Measurements from ENCODE around the gene KRT36. TPM values are rescaled to one million over a fixed set of nuclear protein-coding genes. Genes with fewer than 3 reads are reported as not detected.

The KRT36 gene
- total RNA-seq, 1 experiment from 2014 or later, result not detected

GRCh38 chr17:41437769-41438168 lies 51.9 kb downstream of the KRT36 start:
- CTCF ChIA-PET, result no interaction called here
- Mint-ChIP-seq H3K36me3 (ENCODE audit: insufficient read depth, unreplicated experiment) (no peaks in the 10 kb centered on the region), H3K4me1 (ENCODE audit: low read depth, unreplicated experiment) (no peaks in the 10 kb centered on the region), H3K4me3 (ENCODE audit: unreplicated experiment) (no peak overlapping the region), H3K9me3 (ENCODE audit: unreplicated experiment) (no peaks in the 10 kb centered on the region), H3K27me3 (ENCODE audit: insufficient read depth, unreplicated experiment) (peaks cover 3% of the 10 kb centered on the region), H3K27ac (ENCODE audit: unreplicated experiment) (no peak overlapping the region)
- no TSS peak for BruUV-seq (replicated peaks)
- no peak for DNase-seq
- no peaks in the 10 kb centered on the region for H3K9me3 ChIP-seq
- POLR2A ChIA-PET, result no interaction called here
- no peak overlapping the region for H3K4me3 ChIP-seq (ENCODE audit: low read depth, low read length)
- TF ChIP-seq CTCF (IDR thresholded peaks at IDR 0.05; ENCODE audit: insufficient read depth in 1 of 2, low read depth in 1 of 2, low read length in 1 of 2, severe bottlenecking in 1 of 2, unreplicated experiment in 1 of 2), result no peak
- H3K36me3 ChIP-seq (ENCODE audit: control insufficient read depth, insufficient read depth, low read length), result no peaks in the 10 kb centered on the region
- H3K27me3 ChIP-seq (replicated peaks; ENCODE audit: control insufficient read depth, insufficient read depth, low read length), result no peaks in the 10 kb centered on the region
- intact Hi-C loops (cut with micrococcal nuclease; ENCODE audit: unreplicated experiment), result no loop called here
- H3K4me1 ChIP-seq, result no peaks in the 10 kb centered on the region

DNA sequence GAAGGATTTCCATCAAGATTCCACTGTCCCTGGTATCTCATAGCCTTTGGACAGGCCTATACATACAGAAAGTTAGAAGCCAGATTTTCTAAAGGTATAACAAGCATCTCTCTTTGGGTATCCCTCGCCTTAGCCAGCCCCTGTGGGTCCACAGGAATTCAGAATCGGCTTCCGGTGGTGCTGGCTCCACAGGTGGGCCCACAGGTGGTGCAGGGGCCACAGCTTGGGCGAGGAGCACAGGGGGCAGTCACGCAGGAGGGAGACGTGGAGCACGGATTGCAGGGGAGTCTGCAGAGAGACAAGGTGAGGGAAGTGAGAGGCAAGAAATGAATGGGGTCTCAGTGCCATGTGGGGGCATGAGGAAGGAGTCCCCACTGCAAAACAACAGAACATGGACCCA lies 52.5 kb downstream of the KRT36 start:
- no peaks in the 10 kb centered on the region for H3K9me3 Mint-ChIP-seq (ENCODE audit: unreplicated experiment)
- no peaks in the 10 kb centered on the region for H3K4me1 ChIP-seq
- no peak for DNase-seq
- ChIA-PET POLR2A (no interaction called here), CTCF (no interaction called here)
- no peak for TF ChIP-seq CTCF (IDR thresholded peaks at IDR 0.05; ENCODE audit: insufficient read depth in 1 of 2, low read depth in 1 of 2, low read length in 1 of 2, severe bottlenecking in 1 of 2, unreplicated experiment in 1 of 2)
- no peak overlapping the region for H3K4me3 Mint-ChIP-seq (ENCODE audit: unreplicated experiment)
- no peak overlapping the region for H3K4me3 ChIP-seq (ENCODE audit: low read depth, low read length)
- H3K4me1 Mint-ChIP-seq (ENCODE audit: low read depth, unreplicated experiment), result no peaks in the 10 kb centered on the region
- no peaks in the 10 kb centered on the region for H3K36me3 Mint-ChIP-seq (ENCODE audit: insufficient read depth, unreplicated experiment)
- H3K27me3 ChIP-seq (replicated peaks; ENCODE audit: control insufficient read depth, insufficient read depth, low read length), result no peaks in the 10 kb centered on the region
- no peak overlapping the region for H3K27ac Mint-ChIP-seq (ENCODE audit: unreplicated experiment)
- no peaks in the 10 kb centered on the region for H3K36me3 ChIP-seq (ENCODE audit: control insufficient read depth, insufficient read depth, low read length)
- H3K9me3 ChIP-seq, result no peaks in the 10 kb centered on the region
- intact Hi-C loops (cut with micrococcal nuclease; ENCODE audit: unreplicated experiment), result no loop called here
- H3K27me3 Mint-ChIP-seq (ENCODE audit: insufficient read depth, unreplicated experiment), result peaks cover 3% of the 10 kb centered on the region
- BruUV-seq (replicated peaks), result no TSS peak

Small RNA genes lying within 50 kb of the gene (microRNA-seq; reads per million reads assigned to microRNA genes)
- gene MIR6510, result 0.56 reads per million

Other genes starting within 250 kb of the KRT36 start
- not detected in 2 replicates for gene KRTAP9-4, start 240.2 kb downstream of the KRT36 start, total RNA-seq (2022)
- gene KRTAP9-9, start 234.5 kb downstream of the KRT36 start, total RNA-seq (2022), result not detected in 2 replicates
- gene KRTAP9-6, start 224.5 kb downstream of the KRT36 start, total RNA-seq (2022), result not detected in 2 replicates
- not detected in 2 replicates for gene KRTAP9-7, start 214.2 kb downstream of the KRT36 start, total RNA-seq (2022)
- not detected in 2 replicates for gene KRTAP29-1, start 187.1 kb downstream of the KRT36 start, total RNA-seq (2022)
- gene KRTAP16-1, start 180.6 kb downstream of the KRT36 start, total RNA-seq (2022), result not detected in 2 replicates
- not detected in 2 replicates for gene KRTAP17-1, start 174.2 kb downstream of the KRT36 start, total RNA-seq (2022)
- not detected in 2 replicates for gene KRT33A, start 139.1 kb downstream of the KRT36 start, total RNA-seq (2022)
- not detected in 2 replicates for gene KRT33B, start 120.1 kb downstream of the KRT36 start, total RNA-seq (2022)
- not detected in 2 replicates for gene KRT34, start 107.6 kb downstream of the KRT36 start, total RNA-seq (2022)
- not detected in 2 replicates for gene KRT31, start 92.3 kb downstream of the KRT36 start, total RNA-seq (2022)
- not detected in 2 replicates for gene KRT37, start 65.3 kb downstream of the KRT36 start, total RNA-seq (2022)
- gene KRT38, start 48.9 kb downstream of the KRT36 start, total RNA-seq (2022), result not detected in 2 replicates
- not detected in 2 replicates for gene KRT32, start 22.5 kb downstream of the KRT36 start, total RNA-seq (2022)
- gene KRT35, start 8.8 kb downstream of the KRT36 start, total RNA-seq (2022), result not detected in 2 replicates
- gene KRT13, start 15.7 kb upstream of the KRT36 start, total RNA-seq (2022), result 0.35 TPM in 1 of 2 replicates, not detected in the other
- gene KRT15, start 29.0 kb upstream of the KRT36 start, total RNA-seq (2022), result 5.3 and 10.5 TPM in 2 replicates
- 975 and 1,121 TPM in 2 replicates for gene KRT19, start 38.4 kb upstream of the KRT36 start, total RNA-seq (2022)
- not detected in 2 replicates for gene KRT9, start 82.1 kb upstream of the KRT36 start, total RNA-seq (2022)
- not detected in 2 replicates for gene KRT14, start 97.0 kb upstream of the KRT36 start, total RNA-seq (2022)
- not detected in 2 replicates for gene KRT16, start 122.9 kb upstream of the KRT36 start, total RNA-seq (2022)
- gene KRT17, start 134.7 kb upstream of the KRT36 start, total RNA-seq (2022), result 2.8 and 3.4 TPM in 2 replicates
- gene EIF1, start 199.0 kb upstream of the KRT36 start, total RNA-seq (2022), result 759 and 783 TPM in 2 replicates
- gene GAST, start 222.4 kb upstream of the KRT36 start, total RNA-seq (2022), result 0.75 TPM in 1 of 2 replicates, not detected in the other
- 3.2 and 3.3 TPM in 2 replicates for gene HAP1, start 244.7 kb upstream of the KRT36 start, total RNA-seq (2022)

Measured in Caco-2 (cell line).